CD4-positive, CD25-positive, alpha-beta regulatory T cell (primary cell): ENCODE results near the gene TBX15. TPM values are rescaled to one million over a fixed set of nuclear protein-coding genes. Genes with fewer than 3 reads are reported as not detected.

ENCODE experiments used
- ATAC-seq, 2 donors: fragments of 150-1000 bp; cut with Tn5 transposase; one replicate each; pipeline ENCODE4 v1.10.0; 2021; ENCODE audit warnings: low read depth in 2 of 2, moderate number of reproducible peaks in 2 of 2, moderate library complexity in 1 of 2
- DNase-seq, 3 donors: peaks; one replicate each; pipeline versions ENCODE4 v3.0.0 to v3.0.0-alpha.2; 2012 to 2022; ENCODE audit warnings: mixed read lengths in 1 of 3
- H3K27ac ChIP-seq: one replicate; pipeline ENCODE4 v1.7.0; 2013; ENCODE audit warnings: mild to moderate bottlenecking, low read length; ENCODE audit not compliant: insufficient read depth, poor library complexity, severe bottlenecking
- H3K27me3 ChIP-seq: one replicate; pipeline ENCODE4 v1.7.0; 2013; ENCODE audit warnings: low read length; ENCODE audit not compliant: control insufficient read depth, insufficient read depth
- H3K36me3 ChIP-seq: one replicate; pipeline ENCODE4 v1.7.0; 2013; ENCODE audit warnings: mild to moderate bottlenecking, low read length, moderate library complexity; ENCODE audit not compliant: control insufficient read depth, insufficient read depth
- H3K4me1 ChIP-seq: 2 replicates; pipeline ENCODE4 v1.7.0; 2013; ENCODE audit warnings: mild to moderate bottlenecking, low read length; ENCODE audit not compliant: insufficient read depth, control insufficient read depth, poor library complexity, severe bottlenecking
- H3K4me3 ChIP-seq: one replicate; pipeline ENCODE4 v1.7.0; 2013; ENCODE audit warnings: low read depth, mild to moderate bottlenecking, low read length, moderate library complexity
- H3K9me3 ChIP-seq, 2 experiments: 1 replicate in 1 of 2; 2 replicates in 1 of 2; pipeline ENCODE4 v1.7.0; 2013; ENCODE audit warnings: low read length in 2 of 2, mild to moderate bottlenecking in 1 of 2, moderate library complexity in 1 of 2; ENCODE audit not compliant: control insufficient read depth in 2 of 2
- H3K27ac Mint-ChIP-seq, 3 donors: one replicate each; pipeline ENCODE4 v1.8.0; 2020 to 2022; ENCODE audit warnings: mild to moderate bottlenecking in 3 of 3, mixed read lengths in 3 of 3, moderate library complexity in 2 of 3
- H3K27me3 Mint-ChIP-seq: one replicate; pipeline ENCODE4 v1.8.0; 2022; ENCODE audit warnings: mild to moderate bottlenecking, mixed read lengths
- H3K36me3 Mint-ChIP-seq: one replicate; pipeline ENCODE4 v1.8.0; 2020; ENCODE audit warnings: mixed read lengths
- H3K4me1 Mint-ChIP-seq, 4 donors: one replicate each; pipeline ENCODE4 v1.8.0; 2020 to 2022; ENCODE audit warnings: mixed read lengths in 4 of 4, mild to moderate bottlenecking in 1 of 4
- H3K4me3 Mint-ChIP-seq, 4 donors: one replicate each; pipeline ENCODE4 v1.8.0; 2020 to 2022; ENCODE audit warnings: mild to moderate bottlenecking in 4 of 4, mixed read lengths in 4 of 4, moderate library complexity in 3 of 4
- H3K9me3 Mint-ChIP-seq, 7 donors: one replicate each; pipeline ENCODE4 v1.8.0; 2020 to 2022; ENCODE audit warnings: mixed read lengths in 7 of 7, mild to moderate bottlenecking in 3 of 7, moderate library complexity in 2 of 7
- polyA plus RNA-seq, 4 donors: library from polyadenylated mRNA; unstranded; fragments of 300-500 nt; fragmentation: Illumina TruSeq; gene quantifications; one replicate each; pipeline ENCODE4 v1.2.3, GENCODE V29; 2021
- total RNA-seq: library from RNA; stranded (reverse); gene quantifications from one replicate; pipeline ENCODE4 v1.2.3, GENCODE V29; 2022

Gene TBX15
- total and polyA plus RNA-seq, 5 donors from 2014 or later = not detected

- no peak overlapping the region for H3K27ac ChIP-seq
- H3K9me3 ChIP-seq = no peaks in the 10 kb centered on the region
- Mint-ChIP-seq H3K4me3 (no peak overlapping the region), H3K9me3 (peaks cover 0 to 10% (median 2%) of the 10 kb centered on the region in 7 donors), H3K27ac (no peak overlapping the region), H3K4me1 (no peaks in the 10 kb centered on the region), H3K27me3 (no peaks in the 10 kb centered on the region), H3K36me3 (no peaks in the 10 kb centered on the region)
- DNase-seq (no peak), ATAC-seq (no peak)
- no peaks in the 10 kb centered on the region for H3K36me3 ChIP-seq
- H3K27me3 ChIP-seq = no peaks in the 10 kb centered on the region
- no peaks in the 10 kb centered on the region for H3K4me1 ChIP-seq
- H3K4me3 ChIP-seq = no peak overlapping the region
Observed at GRCh38 chr1:118861216-118861615, 126.9 kb downstream of the TBX15 start.

- DNase-seq = no peak
- H3K36me3 Mint-ChIP-seq = no peaks in the 10 kb centered on the region
- H3K4me1 ChIP-seq = no peaks in the 10 kb centered on the region
Observed at GRCh38 chr1:118859999-118860398, 128.1 kb downstream of the TBX15 start.

GRCh38 chr1:118846443-118846842, 141.7 kb downstream of the TBX15 start:
- Mint-ChIP-seq H3K9me3 (peaks cover 0 to 11% (median 4%) of the 10 kb centered on the region in 7 donors), H3K4me3 (no peak overlapping the region), H3K27me3 (no peaks in the 10 kb centered on the region), H3K27ac (no peak overlapping the region), H3K4me1 (no peaks in the 10 kb centered on the region), H3K36me3 (no peaks in the 10 kb centered on the region)
- no peak overlapping the region for H3K27ac ChIP-seq
- H3K4me3 ChIP-seq = no peak overlapping the region
- no peaks in the 10 kb centered on the region for H3K4me1 ChIP-seq
- no peak for ATAC-seq
- H3K9me3 ChIP-seq = peaks cover 0 to 2% of the 10 kb centered on the region in 2 experiments
- DNase-seq = no peak
- no peaks in the 10 kb centered on the region for H3K27me3 ChIP-seq
- no peaks in the 10 kb centered on the region for H3K36me3 ChIP-seq

More at GRCh38 chr1:118859999-118860398, 128.1 kb downstream of the TBX15 start:
- ATAC-seq = no peak
- no peaks in the 10 kb centered on the region for H3K27me3 Mint-ChIP-seq
- peaks cover 0 to 10% (median 2%) of the 10 kb centered on the region in 7 donors for H3K9me3 Mint-ChIP-seq
- no peaks in the 10 kb centered on the region for H3K36me3 ChIP-seq
- H3K4me1 Mint-ChIP-seq = no peaks in the 10 kb centered on the region
- no peaks in the 10 kb centered on the region for H3K9me3 ChIP-seq
- no peaks in the 10 kb centered on the region for H3K27me3 ChIP-seq
- H3K27ac Mint-ChIP-seq = no peak overlapping the region
- no peak overlapping the region for H3K4me3 ChIP-seq
- no peak overlapping the region for H3K4me3 Mint-ChIP-seq
- no peak overlapping the region for H3K27ac ChIP-seq

- H3K36me3 Mint-ChIP-seq = no peaks in the 10 kb centered on the region
- no peak overlapping the region for H3K27ac ChIP-seq
- ATAC-seq (no peak), DNase-seq (no peak)
- no peaks in the 10 kb centered on the region for H3K36me3 ChIP-seq
- no peaks in the 10 kb centered on the region for H3K4me1 Mint-ChIP-seq
- H3K27me3 ChIP-seq = no peaks in the 10 kb centered on the region
- H3K27me3 Mint-ChIP-seq = no peaks in the 10 kb centered on the region
- H3K9me3 ChIP-seq = no peaks in the 10 kb centered on the region
- H3K4me3 Mint-ChIP-seq = no peak overlapping the region
- no peak overlapping the region for H3K27ac Mint-ChIP-seq
- no peak overlapping the region for H3K4me3 ChIP-seq
- H3K4me1 ChIP-seq = no peaks in the 10 kb centered on the region
- H3K9me3 Mint-ChIP-seq = peaks cover 0 to 1% (median 0%) of the 10 kb centered on the region in 7 donors
Observed at GRCh38 chr1:118842452-118843201, 145.5 kb downstream of the TBX15 start.

- no peak overlapping the region for H3K4me3 Mint-ChIP-seq
- H3K27ac ChIP-seq = no peak overlapping the region
- no peaks in the 10 kb centered on the region for H3K36me3 ChIP-seq
- DNase-seq = no peak
- no peak overlapping the region for H3K4me3 ChIP-seq
- H3K9me3 ChIP-seq = no peaks in the 10 kb centered on the region
- H3K4me1 ChIP-seq = no peaks in the 10 kb centered on the region
- no peak overlapping the region for H3K27ac Mint-ChIP-seq
- peaks cover 0 to 4% (median 0%) of the 10 kb centered on the region in 7 donors for H3K9me3 Mint-ChIP-seq
- H3K27me3 Mint-ChIP-seq = no peaks in the 10 kb centered on the region
- ATAC-seq = no peak
- H3K36me3 Mint-ChIP-seq = no peaks in the 10 kb centered on the region
- no peaks in the 10 kb centered on the region for H3K4me1 Mint-ChIP-seq
- H3K27me3 ChIP-seq = no peaks in the 10 kb centered on the region
Observed at GRCh38 chr1:118841521-118841920, 146.6 kb downstream of the TBX15 start.

Other genes starting within 250 kb of the TBX15 start
- gene WARS2, start 152.3 kb upstream of the TBX15 start, total RNA-seq = 23.0 TPM
- gene WARS2, start 152.3 kb upstream of the TBX15 start, polyA plus RNA-seq = 10 to 100 TPM; 13.9 to 17.4 (median 16.8) TPM